ENCODE measurements around the gene SPEN.

DNA sequence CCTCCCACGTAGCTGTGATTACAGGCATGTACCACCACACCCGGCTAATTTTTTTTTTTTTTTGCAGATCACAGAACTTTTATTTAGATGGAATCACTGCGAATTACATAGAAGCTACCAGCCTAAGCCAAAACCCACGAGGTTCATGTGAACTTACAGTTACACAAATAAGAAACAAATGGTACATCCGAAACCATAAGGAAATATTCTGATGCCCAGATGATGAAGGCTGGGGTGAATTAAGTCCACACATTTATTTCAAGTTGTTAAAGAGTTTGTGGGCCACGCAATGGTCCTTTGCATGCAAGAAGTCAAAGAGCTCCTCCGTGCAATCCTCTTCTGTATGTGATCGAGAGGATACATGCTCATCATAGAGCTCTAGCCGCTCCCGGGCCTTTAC lies 40.4 kb upstream of the SPEN start:
- TF ChIP-seq, protein P1, sequence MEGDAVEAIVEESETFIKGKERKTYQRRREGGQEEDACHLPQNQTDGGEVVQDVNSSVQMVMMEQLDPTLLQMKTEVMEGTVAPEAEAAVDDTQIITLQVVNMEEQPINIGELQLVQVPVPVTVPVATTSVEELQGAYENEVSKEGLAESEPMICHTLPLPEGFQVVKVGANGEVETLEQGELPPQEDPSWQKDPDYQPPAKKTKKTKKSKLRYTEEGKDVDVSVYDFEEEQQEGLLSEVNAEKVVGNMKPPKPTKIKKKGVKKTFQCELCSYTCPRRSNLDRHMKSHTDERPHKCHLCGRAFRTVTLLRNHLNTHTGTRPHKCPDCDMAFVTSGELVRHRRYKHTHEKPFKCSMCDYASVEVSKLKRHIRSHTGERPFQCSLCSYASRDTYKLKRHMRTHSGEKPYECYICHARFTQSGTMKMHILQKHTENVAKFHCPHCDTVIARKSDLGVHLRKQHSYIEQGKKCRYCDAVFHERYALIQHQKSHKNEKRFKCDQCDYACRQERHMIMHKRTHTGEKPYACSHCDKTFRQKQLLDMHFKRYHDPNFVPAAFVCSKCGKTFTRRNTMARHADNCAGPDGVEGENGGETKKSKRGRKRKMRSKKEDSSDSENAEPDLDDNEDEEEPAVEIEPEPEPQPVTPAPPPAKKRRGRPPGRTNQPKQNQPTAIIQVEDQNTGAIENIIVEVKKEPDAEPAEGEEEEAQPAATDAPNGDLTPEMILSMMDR (IDR thresholded peaks at IDR 0.05) = no peak
- TF ChIP-seq EP300 (IDR thresholded peaks at IDR 0.05) = no peak

Data from esophagus muscularis mucosa (tissue), 3 donors.